ENCODE measurements around the gene MXD4. TPM values are rescaled to one million over a fixed set of nuclear protein-coding genes. Genes with fewer than 3 reads are reported as not detected.

MXD4 gene
- total and polyA plus RNA-seq, 2 experiments from 2014 or later = 30.9 to 70.5 TPM

GRCh38 chr4:2287594-2287915 lies 25.6 kb upstream of the MXD4 start:
- no peaks in the 10 kb centered on the region for H3K27me3 ChIP-seq (replicated peaks; ENCODE audit: insufficient read depth)
- H4K20me1 ChIP-seq (ENCODE audit: insufficient read depth) = no peaks in the 10 kb centered on the region
- no peaks in the 10 kb centered on the region for H3K9me3 ChIP-seq (ENCODE audit: low read depth)
- H3K79me2 ChIP-seq (ENCODE audit: insufficient read depth) = no peaks in the 10 kb centered on the region
- no peaks in the 10 kb centered on the region for H3K36me3 ChIP-seq (ENCODE audit: low read depth)
- WGBS, 2 experiments (ENCODE audit: low coverage in 1 of 2, low lambda C conversion rate in 2 of 2, missing lambda C conversion rate in 2 of 2) = 90 to 100% methylated on average over 2 to 9 of the region's 9 CpGs
- H3K9me2 ChIP-seq (ENCODE audit: insufficient read depth) = no peaks in the 10 kb centered on the region
- DNase-seq = no peak
- no peak overlapping the region for H2AFZ ChIP-seq
- no peak overlapping the region for H3K4me2 ChIP-seq (ENCODE audit: unreplicated experiment)
- H3K4me1 ChIP-seq (ENCODE audit: insufficient read depth) = peaks cover 11% of the 10 kb centered on the region
- TF ChIP-seq EZH2 (IDR thresholded peaks at IDR 0.05; ENCODE audit: insufficient read depth, poor library complexity, severe bottlenecking) (no peak), EZH2phosphoT487 (IDR thresholded peaks at IDR 0.05; ENCODE audit: insufficient read depth, low read depth) (no peak)
- no peak overlapping the region for H3K9ac ChIP-seq
- no peak overlapping the region for H3K4me3 ChIP-seq
- no peak overlapping the region for H3K27ac ChIP-seq
- in situ Hi-C loops (cut with MboI) = no loop called here
- 0 out of 2 replicates have a peak, but pooled peaks cover under 1% of the 10 kb centered on the region for H3F3A ChIP-seq (ENCODE audit: insufficient read depth)

GRCh38 chr4:2286904-2287593 lies 25.1 kb upstream of the MXD4 start:
- H3K27me3 ChIP-seq (replicated peaks; ENCODE audit: insufficient read depth) = no peaks in the 10 kb centered on the region
- H3K4me1 ChIP-seq (ENCODE audit: insufficient read depth) = peaks cover 8% of the 10 kb centered on the region
- H3K36me3 ChIP-seq (ENCODE audit: low read depth) = no peaks in the 10 kb centered on the region
- H3K4me3 ChIP-seq = no peak overlapping the region
- no peaks in the 10 kb centered on the region for H4K20me1 ChIP-seq (ENCODE audit: insufficient read depth)
- no peak for TF ChIP-seq EZH2 (IDR thresholded peaks at IDR 0.05; ENCODE audit: insufficient read depth, poor library complexity, severe bottlenecking)
- no peak for TF ChIP-seq EZH2phosphoT487 (IDR thresholded peaks at IDR 0.05; ENCODE audit: insufficient read depth, low read depth)
- H3K9me3 ChIP-seq (ENCODE audit: low read depth) = no peaks in the 10 kb centered on the region
- H3K9ac ChIP-seq = no peak overlapping the region
- no peaks in the 10 kb centered on the region for H3K79me2 ChIP-seq (ENCODE audit: insufficient read depth)
- WGBS, 2 experiments (ENCODE audit: low coverage in 1 of 2, low lambda C conversion rate in 2 of 2, missing lambda C conversion rate in 2 of 2) = 83% methylated on average over 16 to 19 of the region's 19 CpGs
- no peak overlapping the region for H3K4me2 ChIP-seq (ENCODE audit: unreplicated experiment)
- in situ Hi-C loops (cut with MboI) = no loop called here
- H3K27ac ChIP-seq = no peak overlapping the region
- DNase-seq = no peak
- H3F3A ChIP-seq (ENCODE audit: insufficient read depth) = no peaks in the 10 kb centered on the region
- H3K9me2 ChIP-seq (ENCODE audit: insufficient read depth) = no peaks in the 10 kb centered on the region
- no peak overlapping the region for H2AFZ ChIP-seq

GRCh38 chr4:2285613-2286381 lies 23.9 kb upstream of the MXD4 start:
- 69 to 70% methylated on average over 24 to 27 of the region's 27 CpGs for WGBS, 2 experiments (ENCODE audit: low coverage in 1 of 2, low lambda C conversion rate in 2 of 2, missing lambda C conversion rate in 2 of 2)
- Histone ChIP-seq H3K4me1 (ENCODE audit: insufficient read depth) (peaks cover 8% of the 10 kb centered on the region), H3K27me3 (replicated peaks; ENCODE audit: insufficient read depth) (no peaks in the 10 kb centered on the region), H3F3A (ENCODE audit: insufficient read depth) (no peaks in the 10 kb centered on the region), H3K4me3 (no peak overlapping the region), H3K27ac (peak overlapping the region; percentile 57), H3K9me2 (ENCODE audit: insufficient read depth) (no peaks in the 10 kb centered on the region), H3K79me2 (ENCODE audit: insufficient read depth) (no peaks in the 10 kb centered on the region), H3K9me3 (ENCODE audit: low read depth) (no peaks in the 10 kb centered on the region), H4K20me1 (ENCODE audit: insufficient read depth) (no peaks in the 10 kb centered on the region), H3K9ac (peak overlapping the region; percentile 12; the same call in 1 of the 2 replicates), H3K36me3 (ENCODE audit: low read depth) (no peaks in the 10 kb centered on the region), H3K4me2 (ENCODE audit: unreplicated experiment) (no peak overlapping the region), H2AFZ (no peak overlapping the region)
- in situ Hi-C loops (cut with MboI) = no loop called here
- no peak for DNase-seq
- TF ChIP-seq EZH2 (IDR thresholded peaks at IDR 0.05; ENCODE audit: insufficient read depth, poor library complexity, severe bottlenecking) = no peak
- no peak for TF ChIP-seq EZH2phosphoT487 (IDR thresholded peaks at IDR 0.05; ENCODE audit: insufficient read depth, low read depth)

GRCh38 chr4:2284934-2285612 lies 23.2 kb upstream of the MXD4 start:
- no peak for TF ChIP-seq EZH2 (IDR thresholded peaks at IDR 0.05; ENCODE audit: insufficient read depth, poor library complexity, severe bottlenecking)
- no peak for TF ChIP-seq EZH2phosphoT487 (IDR thresholded peaks at IDR 0.05; ENCODE audit: insufficient read depth, low read depth)

More at GRCh38 chr4:2284934-2285612, 23.2 kb upstream of the MXD4 start:
- in situ Hi-C loops (cut with MboI) = no loop called here
- no peaks in the 10 kb centered on the region for H4K20me1 ChIP-seq (ENCODE audit: insufficient read depth)
- peaks cover 8% of the 10 kb centered on the region for H3K4me1 ChIP-seq (ENCODE audit: insufficient read depth)
- H3K4me2 ChIP-seq (ENCODE audit: unreplicated experiment) = no peak overlapping the region
- H3K9ac ChIP-seq = peak overlapping the region; percentile 12; the same call in 1 of the 2 replicates
- peak overlapping the region; percentile 57 for H3K27ac ChIP-seq
- H3K79me2 ChIP-seq (ENCODE audit: insufficient read depth) = no peaks in the 10 kb centered on the region
- no peaks in the 10 kb centered on the region for H3F3A ChIP-seq (ENCODE audit: insufficient read depth)
- peak; percentile 79 for DNase-seq
- 66 to 67% methylated on average over 15 of the region's 15 CpGs for WGBS, 2 experiments (ENCODE audit: low coverage in 1 of 2, low lambda C conversion rate in 2 of 2, missing lambda C conversion rate in 2 of 2)
- no peaks in the 10 kb centered on the region for H3K27me3 ChIP-seq (replicated peaks; ENCODE audit: insufficient read depth)
- no peaks in the 10 kb centered on the region for H3K9me3 ChIP-seq (ENCODE audit: low read depth)
- no peaks in the 10 kb centered on the region for H3K36me3 ChIP-seq (ENCODE audit: low read depth)
- H3K9me2 ChIP-seq (ENCODE audit: insufficient read depth) = no peaks in the 10 kb centered on the region
- no peak overlapping the region for H3K4me3 ChIP-seq
- no peak overlapping the region for H2AFZ ChIP-seq
